Hematopoietic multipotent progenitor cell treated with erythropoietin and hydrocortisone succinate and interleukin-3 and kit ligand, for 4 days (in vitro differentiated cells): ENCODE results near the gene PAX3.

ENCODE experiments used
- DNase-seq: peaks from one replicate; pipeline ENCODE4 v3.0.0-alpha.2; 2015

The PAX3 gene

DNA sequence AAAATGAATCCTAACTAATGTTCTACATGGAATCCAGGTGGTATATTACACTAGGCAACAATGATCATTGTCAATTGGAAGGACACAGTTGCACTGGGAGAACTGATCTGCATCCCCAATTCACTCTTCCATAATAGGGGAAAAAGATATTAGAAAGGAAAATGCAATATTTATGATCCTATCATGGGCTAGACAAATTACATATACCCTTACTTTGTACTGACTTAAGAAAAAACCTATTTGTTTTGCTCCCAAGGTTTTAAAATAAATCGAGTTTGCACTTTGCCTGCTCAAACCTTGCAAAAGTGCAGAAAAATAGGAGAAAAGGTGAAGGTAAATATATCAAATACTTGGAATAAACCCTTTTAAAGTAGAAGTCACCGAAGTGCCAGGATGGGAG lies 11.0 kb upstream of the PAX3 start:
- no peak for DNase-seq

DNA sequence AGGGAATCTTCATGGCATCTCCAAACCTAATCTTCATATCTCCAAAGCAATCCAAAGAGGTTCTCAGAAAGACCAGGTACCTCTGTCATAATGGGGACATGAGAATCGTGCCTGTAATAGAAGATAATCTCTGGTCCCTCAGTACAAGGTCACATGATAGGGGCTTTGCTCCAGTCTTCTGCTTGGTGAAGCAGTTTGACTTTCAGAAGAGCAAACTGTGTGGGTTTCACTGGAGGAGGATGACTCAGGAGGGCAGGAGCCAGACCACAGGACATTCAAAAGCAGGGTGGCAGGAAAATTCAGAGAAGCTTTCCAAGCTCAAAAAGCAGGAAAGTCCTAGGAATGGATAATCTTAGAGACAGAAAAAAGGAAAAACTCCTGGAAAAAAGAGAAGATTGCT lies 10.6 kb upstream of the PAX3 start:
- DNase-seq = no peak

GRCh38 chr2:222307978-222308730 lies 9.4 kb upstream of the PAX3 start:
- DNase-seq = no peak

DNA sequence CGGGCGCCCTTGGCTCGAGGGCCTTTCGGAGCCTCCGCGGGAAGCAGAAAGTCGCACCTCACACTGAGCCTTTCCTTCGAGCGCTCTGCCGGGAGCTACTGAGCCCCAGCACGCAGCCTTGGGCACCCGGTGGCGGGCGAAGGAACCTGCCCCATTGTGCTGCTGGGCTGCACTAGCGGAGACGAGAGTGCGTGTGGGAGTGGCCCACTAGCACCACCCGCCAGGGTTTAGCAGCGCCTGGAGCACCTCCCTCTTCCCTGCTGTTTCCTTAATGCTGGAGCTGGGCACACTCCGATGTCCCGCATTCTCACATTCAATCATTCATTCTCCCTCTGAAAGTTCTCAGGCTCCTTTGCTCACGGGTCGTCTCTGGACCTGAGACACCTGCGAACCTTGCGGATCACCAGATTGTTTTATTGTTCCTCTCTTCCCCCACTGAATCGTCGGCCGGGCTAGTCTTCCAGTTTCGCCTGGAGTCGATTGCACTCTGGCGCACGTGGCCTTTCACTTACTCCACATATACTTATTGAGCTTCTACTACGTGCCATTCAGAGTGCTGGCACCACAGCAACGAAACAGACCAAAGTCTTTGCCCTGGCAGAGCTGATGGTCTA lies 8.5 kb upstream of the PAX3 start:
- DNase-seq = no peak

GRCh38 chr2:222306393-222307142 lies 7.8 kb upstream of the PAX3 start:
- DNase-seq = no peak

DNA sequence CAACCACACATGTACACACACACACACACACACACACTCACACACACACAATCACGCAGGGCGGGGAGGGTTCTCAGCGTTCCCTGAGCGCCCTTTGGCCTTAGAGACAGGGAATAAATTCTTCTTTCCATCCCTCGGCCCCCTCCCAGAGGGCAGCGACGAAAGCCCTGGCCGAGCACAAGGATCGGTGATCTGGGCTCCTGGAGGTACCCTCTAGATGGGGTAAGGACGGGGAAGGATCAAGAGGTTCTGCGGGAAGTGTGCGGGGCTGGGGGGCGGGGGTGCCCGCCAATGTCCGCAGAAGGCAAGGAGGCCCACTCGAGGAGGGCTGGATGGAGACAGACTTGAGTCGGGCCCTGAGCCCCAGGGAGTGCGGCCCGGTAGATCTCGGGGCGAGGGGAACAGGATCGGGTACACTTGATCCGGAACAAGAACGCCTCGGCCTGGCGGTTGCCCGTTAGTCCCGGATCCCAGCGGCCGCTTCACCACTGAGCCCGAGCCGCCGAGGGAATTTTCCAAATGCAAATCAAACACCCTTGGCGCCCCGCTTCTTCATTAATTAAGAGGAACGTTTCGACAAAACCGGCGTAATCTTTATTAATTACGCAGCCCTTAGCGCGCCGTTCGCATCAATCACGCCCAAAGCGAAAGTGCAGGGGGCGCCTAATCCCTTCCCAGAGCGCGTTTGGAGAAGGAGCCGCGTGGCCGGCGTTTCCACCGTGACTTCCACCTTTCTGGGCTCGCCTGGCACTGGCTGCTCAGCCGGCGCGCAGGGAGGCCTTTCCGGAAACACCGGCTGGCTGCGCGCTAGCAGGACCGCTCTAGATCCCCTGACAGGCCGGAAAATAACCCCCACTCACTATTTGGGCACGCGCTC lies 7.0 kb upstream of the PAX3 start:
- DNase-seq = no peak

- no peak for DNase-seq
Observed at GRCh38 chr2:222304737-222305515, 6.1 kb upstream of the PAX3 start.

DNA sequence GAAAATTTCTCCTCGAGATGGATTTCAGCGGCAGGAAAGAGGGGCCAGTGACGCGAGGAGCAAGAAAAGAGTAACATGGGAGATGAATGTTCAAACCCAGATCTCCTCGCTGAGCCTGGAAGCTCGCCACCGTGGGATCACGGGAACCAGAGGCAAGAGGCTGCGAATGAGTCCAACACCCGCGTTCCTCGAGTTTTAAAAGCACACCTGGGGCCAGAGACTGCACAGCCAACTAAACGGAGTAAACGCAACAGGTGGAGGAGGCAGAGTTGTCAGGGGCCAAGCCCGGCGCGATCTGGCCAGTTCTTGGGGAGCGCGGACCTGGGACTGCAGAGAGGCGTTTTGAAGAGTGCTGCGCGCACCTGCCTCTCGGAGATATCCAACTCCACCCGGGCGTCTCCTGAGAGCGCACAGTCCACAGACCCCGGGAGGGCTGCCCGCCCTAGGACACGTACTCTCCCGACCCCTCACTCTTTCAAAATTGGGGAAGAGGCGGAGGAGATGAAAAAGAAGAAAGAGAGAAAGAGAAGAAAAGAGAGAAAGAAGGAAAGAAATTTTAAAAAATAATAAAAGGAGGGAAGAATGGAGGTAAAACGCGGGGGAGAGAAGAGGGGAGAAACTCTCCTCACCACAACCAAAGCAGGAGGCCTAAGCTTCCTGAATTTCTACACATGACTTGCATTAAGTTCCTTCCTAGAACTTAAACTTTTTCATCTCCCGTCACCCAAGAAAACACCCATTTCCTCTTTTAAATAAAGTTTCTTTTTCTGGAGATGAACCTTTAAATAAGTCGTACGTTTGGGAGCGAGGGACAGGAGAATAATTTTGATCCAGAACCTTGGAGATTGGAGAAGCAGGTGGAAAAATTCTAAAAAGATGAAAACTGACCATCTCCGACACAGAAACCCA lies 5.3 kb upstream of the PAX3 start:
- no peak for DNase-seq

DNA sequence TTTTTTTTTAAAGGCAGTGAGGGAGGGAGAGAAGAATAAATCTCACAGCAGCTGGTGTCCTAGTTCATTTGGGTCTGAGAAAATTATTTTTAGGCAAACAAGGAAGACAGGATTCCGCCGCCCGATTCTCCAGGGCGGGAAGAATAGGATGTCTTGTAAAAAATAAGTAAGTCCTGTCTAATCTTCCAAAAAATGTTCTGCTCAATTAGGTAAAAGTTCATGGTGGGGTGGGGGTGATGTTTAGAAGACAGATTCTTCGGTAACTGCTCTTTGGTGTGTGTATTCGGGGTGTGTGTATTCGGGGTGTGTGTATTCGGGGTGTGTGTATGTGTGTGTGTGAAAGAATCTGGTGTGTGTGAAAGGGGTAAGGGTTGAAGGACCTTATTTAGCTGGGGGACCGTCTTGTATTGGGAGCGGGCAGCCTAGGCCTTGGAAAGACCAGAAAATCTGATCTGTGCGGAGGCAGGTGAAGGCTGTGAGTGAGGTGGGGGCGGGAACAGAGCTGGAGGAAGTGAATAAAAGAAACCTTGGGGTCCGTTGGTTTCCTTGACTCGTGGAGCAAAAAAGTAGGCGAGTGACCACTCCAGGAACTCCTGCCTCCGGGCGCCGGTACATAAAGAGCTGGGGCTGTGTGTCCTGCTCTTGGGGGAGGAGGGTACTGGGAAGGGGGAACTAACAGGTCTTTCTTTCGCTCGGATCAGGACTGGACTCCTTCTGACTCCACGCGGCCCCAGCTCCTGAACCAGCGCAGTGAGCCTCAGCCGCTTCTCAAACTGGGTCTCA lies 4.4 kb upstream of the PAX3 start:
- DNase-seq = no peak

- DNase-seq = no peak
Observed at GRCh38 chr2:222302178-222303018, 3.6 kb upstream of the PAX3 start.

GRCh38 chr2:222301796-222302118 lies 3.0 kb upstream of the PAX3 start:
- no peak for DNase-seq

- DNase-seq = no peak
Observed at GRCh38 chr2:222301053-222301795, 2.4 kb upstream of the PAX3 start.

DNA sequence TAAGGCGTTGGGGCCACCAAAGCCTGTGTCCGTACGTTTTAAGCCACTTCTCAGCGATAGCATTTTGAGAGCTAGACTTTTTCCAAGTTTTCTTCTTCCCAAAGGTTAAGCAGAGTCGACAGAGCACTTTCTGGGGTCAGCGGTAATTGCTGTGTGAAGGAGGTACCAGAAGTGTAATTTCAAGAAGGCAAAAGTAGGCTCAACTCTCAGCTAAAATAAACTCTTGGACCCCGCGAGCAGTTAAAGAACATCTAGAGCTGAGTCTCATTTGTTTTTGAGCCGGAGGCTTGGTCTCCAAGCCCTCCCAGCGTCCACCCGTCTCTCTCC lies 1.9 kb upstream of the PAX3 start:
- no peak for DNase-seq

DNA sequence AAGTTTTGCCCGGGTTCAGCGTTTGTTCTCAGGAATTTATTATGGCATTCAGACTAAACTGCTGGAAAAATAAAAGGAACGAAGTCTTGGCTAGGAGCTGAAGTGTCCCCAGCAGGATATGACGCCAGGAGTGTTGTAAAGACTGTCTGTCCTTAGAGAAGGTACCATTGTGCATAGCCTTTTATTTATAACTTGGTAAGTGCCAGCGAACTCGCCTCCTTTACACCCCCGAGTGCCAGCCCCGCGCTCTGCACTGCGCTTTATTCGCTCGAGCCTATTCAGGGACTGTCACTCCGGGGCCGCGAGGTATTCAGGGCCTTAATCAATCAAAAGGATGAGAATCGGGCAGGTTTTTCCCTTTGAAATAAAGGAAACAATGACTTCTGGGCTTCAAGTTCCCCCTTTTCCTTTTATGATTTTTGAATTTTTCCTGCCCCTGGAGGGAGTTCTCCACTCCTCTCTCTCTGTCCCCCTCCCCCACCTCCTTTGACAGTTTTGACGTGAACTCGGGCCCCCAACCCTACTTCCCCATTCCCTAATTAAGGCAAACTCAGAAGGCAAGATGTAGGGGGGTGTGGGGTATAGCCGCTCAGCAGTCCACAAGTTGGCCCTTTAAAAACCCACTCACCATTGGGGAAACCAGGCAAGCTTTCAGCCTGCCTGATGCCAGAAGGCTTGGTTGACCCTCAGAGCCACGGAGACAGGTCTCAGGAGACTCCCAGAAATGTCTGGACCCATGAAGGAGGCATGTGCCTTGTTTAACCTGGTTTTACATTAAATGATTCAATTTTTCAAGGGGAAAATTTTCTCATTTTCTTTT lies 1.3 kb upstream of the PAX3 start:
- DNase-seq = no peak

DNA sequence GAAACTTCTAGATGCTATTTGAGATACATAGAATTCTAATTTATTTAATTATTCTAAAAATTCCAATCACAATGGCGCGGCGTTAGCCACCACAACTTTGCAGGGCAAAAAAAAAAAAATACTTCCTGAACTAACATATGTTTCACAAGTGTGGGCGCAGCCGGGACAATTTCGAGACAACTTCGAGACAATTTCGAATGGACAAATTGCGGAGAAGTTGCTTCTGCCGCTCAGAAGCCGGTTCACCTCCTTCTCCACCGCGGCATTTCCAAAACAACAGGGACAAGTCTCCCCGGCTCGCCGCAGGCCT lies 842 bp downstream of the PAX3 start:
- DNase-seq = no peak

- DNase-seq = no peak
Observed at GRCh38 chr2:222297600-222297935, 1.2 kb downstream of the PAX3 start.

DNA sequence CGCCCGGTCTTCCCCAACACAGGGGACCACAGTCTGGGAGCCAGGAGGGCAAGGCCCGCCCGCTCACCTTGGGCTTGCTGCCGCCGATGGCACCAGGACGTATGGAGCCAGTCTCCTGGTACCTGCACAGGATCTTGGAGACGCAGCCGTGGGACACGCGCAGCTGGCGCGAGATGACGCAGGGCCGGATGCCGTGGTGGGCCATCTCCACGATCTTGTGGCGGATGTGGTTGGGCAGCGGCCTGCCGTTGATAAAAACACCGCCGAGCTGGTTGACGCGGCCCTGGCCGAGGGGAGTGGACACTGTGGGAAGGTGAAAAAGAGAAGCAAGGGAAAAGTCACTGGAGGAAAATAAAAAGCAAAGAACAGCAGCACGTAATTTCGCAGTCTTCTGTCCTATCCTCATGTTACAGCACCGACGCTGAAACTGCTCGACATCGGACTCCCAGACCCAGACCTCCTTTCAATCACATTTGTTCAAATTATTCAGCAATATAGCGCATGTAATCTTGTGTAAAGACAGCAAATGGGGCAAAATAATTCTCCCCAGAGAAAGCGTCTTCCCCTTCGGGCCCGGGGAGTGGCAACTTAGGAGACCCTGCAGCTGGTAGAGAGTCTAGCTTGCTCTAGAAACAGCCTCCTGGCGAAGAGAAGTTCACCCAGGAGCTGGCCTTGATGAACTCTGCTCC lies 1.7 kb downstream of the PAX3 start:
- peak; percentile 62 for DNase-seq

DNA sequence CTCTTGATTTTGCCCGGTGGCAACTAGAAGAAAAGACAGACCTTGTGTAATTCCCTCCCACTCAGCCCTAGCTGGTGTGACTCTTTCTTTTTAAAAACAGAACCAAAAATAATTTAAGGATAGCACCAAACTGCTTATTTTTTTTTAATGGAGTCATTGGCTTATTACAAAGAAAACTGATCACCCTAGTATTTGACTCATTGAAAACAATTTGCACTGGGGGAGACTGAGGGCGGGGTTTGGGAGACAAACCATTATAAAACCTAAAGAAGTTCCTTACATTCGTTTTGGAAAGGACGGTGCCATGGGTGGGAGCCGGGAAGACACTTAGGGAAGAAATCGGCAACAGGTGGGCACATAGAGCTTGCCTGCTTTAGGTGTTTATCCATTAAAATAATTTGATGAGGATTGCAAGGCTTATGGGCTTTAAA lies 2.5 kb downstream of the PAX3 start:
- no peak for DNase-seq
